ENCODE data around the gene GPR148.

GPR148 gene

GRCh38 chr2:130755256-130756052 lies 26.6 kb downstream of the GPR148 start, which contains the start of gene AMER3:
AMER3 (plus strand) TSS chr2:130755540; CDS start chr2:130762073, 6,533 bp downstream.
- no peak for DNase-seq (ENCODE audit: low read depth)
- no peak for TF ChIP-seq CTCF (conservative IDR thresholded peaks at IDR 0.05; ENCODE audit: low read length)
- H3K4me3 ChIP-seq (ENCODE audit: low read length) = no peak within 1 kb of the TSS

GRCh38 chr2:130756053-130756873 lies 27.4 kb downstream of the GPR148 start:
- H3K4me3 ChIP-seq (ENCODE audit: low read length) = no peak overlapping the region
- TF ChIP-seq CTCF (conservative IDR thresholded peaks at IDR 0.05; ENCODE audit: low read length) = no peak
- DNase-seq (ENCODE audit: low read depth) = no peak

- no peak for DNase-seq (ENCODE audit: low read depth)
- no peak for TF ChIP-seq CTCF (conservative IDR thresholded peaks at IDR 0.05; ENCODE audit: low read length)
- H3K4me3 ChIP-seq (ENCODE audit: low read length) = no peak overlapping the region
Observed at GRCh38 chr2:130756874-130757668, 28.2 kb downstream of the GPR148 start.

GRCh38 chr2:130759906-130760753 lies 31.3 kb downstream of the GPR148 start:
- no peak overlapping the region for H3K4me3 ChIP-seq (ENCODE audit: low read length)
- no peak for DNase-seq (ENCODE audit: low read depth)
- no peak for TF ChIP-seq CTCF (conservative IDR thresholded peaks at IDR 0.05; ENCODE audit: low read length)

- TF ChIP-seq CTCF (conservative IDR thresholded peaks at IDR 0.05; ENCODE audit: low read length) = no peak
- H3K4me3 ChIP-seq (ENCODE audit: low read length) = no peak overlapping the region
- no peak for DNase-seq (ENCODE audit: low read depth)
Observed at GRCh38 chr2:130760754-130761751, 32.2 kb downstream of the GPR148 start.

Data from AG10803 (cell line).